ENCODE data around the gene IQSEC3.
A peak's percentile ranks its signal among the peaks of the same experiment; 100 is the strongest.
"Not testable (repeated sequence)": the region's sequence is repeated elsewhere in the genome, so short reads cannot be mapped to it uniquely, and the experiment has no call there.

IQSEC3 gene

DNA sequence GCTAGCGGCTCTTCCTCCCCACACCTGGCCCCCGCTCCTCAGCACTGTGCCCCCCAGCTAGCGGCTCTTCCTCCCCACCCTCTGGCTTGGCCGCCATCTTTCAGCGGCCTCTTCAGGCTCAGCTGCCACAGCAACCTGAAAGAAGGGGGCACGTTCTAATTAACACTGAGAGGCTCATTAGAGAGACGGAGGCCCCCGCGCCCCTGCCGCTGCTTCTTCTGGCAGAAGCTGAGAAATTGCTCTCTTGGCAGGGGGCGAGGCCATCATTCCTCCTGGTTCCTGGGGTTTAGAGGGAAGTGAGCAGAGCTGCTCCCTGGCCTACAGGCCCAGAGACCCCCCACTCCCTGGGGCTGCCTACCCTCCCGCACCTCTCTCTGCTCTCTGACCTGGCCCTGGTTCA lies 64.4 kb downstream of the IQSEC3 start:
- DNase-seq, result peak in 1 of 10 donors; percentile 31
- intact Hi-C loops (cut with DNase I), result no loop called here

DNA sequence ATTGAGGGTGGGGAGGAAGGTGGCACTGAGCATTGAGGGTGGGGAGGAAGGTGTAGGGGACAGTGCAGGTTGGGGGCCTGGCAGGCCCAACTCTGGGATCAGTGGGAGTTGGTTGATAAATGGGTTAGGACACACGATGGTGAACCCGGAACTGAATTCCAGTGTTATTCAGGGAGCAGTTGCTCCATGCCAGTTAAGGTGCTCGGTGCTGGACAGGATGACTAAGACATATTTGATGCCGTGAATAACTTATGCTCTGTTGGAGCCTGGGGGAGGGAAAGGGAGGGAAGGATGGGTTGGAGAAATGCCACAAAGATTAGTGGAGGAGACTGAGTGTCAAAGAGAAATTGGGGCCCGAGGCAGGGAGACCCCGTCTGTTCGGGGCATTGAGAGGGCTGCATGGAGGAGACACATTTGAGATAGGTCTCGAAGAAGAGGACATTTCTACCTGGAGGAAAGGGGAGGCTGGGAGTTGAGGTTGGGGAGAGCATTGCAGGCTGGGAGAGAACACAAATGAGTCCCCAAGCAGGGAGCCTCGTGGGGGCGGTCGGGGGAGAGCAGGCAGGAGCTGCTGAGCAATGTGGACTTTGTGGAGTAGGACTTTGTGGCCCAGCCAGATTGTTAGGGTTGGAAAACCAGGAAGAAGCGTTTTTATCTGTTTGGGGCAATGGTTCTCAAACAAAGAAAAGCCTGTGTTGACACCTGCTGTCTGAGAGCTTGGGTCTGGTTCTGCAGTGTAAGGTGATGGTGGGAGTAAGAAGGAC lies 65.3 kb downstream of the IQSEC3 start:
- intact Hi-C loops (cut with DNase I), result no loop called here
- peak in 2 of 10 donors; percentile 67 for DNase-seq

DNA sequence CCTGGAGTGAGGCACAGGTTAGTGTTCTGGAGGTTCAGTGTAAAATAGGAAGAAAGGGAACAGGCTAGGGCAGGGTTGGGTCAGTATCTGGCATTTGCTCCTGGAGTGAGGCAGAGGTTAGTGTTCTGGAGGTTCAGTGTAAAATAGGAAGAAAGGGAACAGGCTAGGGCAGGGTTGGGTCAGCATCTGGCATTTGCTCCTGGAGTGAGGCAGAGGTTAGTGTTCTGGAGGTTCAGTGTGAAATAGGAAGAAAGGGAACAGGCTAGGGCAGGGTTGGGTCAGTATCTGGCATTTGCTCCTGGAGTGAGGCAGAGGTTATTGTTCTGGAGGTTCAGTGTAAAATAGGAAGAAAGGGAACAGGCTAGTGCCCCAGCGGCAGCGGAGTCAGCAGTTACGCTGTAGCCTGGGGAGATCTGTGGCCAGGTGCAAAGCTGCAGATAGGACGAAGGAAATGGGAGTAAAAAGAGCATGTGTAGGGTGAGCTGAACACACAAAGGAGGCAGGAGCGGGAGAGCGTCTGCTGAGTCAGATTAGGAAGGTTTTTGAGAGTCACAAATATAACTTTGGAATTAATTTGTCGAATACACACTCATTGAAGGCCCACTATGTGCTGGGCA lies 67.2 kb downstream of the IQSEC3 start:
- intact Hi-C loops (cut with DNase I); DNase-seq: not testable (repeated sequence)

DNA sequence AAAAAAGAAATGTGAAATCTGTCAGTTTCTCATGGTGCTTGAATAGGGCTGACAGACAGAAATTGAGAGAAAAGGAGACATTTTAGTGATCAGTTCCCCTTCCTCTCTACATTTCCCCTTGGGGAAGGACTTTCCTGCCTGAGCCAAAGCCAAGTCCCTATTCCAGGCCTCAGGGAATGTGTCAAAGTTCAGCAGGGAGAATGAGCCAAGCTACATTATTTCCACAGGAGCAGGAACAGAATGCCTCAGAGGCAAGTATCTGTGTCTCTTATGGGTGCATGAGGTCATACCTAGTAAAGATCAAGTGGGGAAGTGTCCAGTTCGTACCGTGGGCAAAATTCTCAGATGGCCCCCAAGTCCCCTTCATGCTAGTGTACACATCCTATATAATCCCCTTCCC lies 68.6 kb downstream of the IQSEC3 start:
- DNase-seq, result no peak
- intact Hi-C loops (cut with DNase I), result no loop called here

DNA sequence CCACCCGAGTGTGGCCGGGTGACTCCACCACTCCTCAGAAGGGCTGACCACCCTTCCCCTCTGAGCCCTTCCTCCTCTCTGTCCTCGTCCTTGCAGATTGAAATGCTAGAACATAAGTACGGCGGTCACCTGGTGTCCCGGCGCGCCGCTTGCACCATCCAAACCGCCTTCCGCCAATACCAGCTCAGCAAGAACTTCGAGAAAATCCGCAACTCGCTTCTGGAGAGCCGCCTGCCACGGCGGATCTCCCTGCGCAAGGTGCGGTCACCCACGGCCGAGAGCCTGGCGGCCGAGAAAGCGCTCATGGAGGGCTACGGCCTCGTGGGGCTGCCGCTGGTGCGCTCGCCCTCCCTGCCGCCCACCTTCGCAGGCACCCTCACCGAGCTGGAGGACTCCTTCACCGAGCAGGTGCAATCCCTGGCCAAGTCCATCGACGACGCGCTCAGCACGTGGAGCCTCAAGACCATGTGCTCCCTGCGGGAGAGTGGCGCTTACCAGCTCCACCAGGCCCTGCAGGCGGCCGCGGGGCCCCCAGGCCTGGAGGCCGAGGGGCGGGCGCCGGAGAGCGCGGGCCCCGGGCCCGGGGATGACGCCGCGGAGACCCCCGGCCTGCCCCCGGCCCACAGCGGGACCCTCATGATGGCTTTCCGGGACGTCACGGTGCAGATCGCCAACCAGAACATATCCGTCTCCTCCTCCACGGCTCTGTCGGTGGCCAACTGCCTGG lies 71.8 kb downstream of the IQSEC3 start:
- DNase-seq, result peak in 2 of 10 donors; percentile 58 to 77
- intact Hi-C loops (cut with DNase I), result no loop called here

DNA sequence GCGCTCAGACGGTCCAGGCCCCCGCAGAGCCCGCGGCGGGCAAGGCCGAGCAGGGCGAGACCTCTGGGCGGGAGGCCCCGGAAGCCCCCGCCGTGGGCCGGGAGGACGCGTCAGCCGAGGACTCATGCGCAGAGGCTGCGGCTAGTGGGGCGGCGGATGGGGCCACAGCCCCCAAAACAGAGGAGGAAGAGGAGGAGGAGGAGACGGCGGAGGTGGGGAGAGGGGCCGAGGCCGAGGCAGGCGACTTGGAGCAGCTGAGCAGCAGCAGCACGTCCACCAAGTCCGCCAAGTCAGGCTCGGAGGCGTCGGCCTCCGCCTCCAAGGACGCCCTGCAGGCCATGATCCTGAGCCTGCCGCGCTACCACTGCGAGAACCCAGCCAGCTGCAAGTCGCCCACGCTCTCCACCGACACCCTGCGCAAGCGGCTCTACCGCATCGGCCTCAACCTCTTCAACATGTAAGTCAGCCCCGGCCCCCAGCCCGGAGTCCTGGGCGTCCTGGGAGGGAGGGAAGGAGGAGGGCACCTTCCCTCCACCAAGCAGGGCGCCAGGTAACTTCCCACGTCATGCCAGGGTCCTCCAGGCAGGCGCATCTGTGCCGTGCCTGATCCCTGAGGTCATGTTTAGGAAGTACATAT lies 72.4 kb downstream of the IQSEC3 start:
- intact Hi-C loops (cut with DNase I), result no loop called here
- peak in 2 of 10 donors; percentile 68 to 77 for DNase-seq

DNA sequence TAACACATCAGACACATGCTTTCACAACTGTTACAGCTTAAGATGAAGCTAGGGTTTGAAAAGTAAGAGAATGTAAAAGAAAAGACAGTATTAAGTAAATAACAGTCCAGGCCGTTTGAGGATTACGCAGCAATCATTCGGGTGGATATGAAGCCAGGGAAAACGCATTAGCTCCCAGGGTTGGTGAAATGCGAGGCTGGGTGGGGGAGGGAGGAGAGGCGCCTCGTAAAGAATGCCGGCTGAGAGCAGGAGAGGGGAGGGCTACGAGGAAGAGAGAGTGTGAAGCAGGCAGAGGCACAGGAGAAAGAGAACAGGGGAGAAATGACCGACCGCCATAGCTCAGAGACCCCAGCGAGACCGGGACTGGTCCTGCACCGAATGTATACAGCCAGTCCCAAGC lies 73.0 kb downstream of the IQSEC3 start:
- intact Hi-C loops (cut with DNase I), result no loop called here
- DNase-seq, result peak in 2 of 10 donors; percentile 19 to 77

DNA sequence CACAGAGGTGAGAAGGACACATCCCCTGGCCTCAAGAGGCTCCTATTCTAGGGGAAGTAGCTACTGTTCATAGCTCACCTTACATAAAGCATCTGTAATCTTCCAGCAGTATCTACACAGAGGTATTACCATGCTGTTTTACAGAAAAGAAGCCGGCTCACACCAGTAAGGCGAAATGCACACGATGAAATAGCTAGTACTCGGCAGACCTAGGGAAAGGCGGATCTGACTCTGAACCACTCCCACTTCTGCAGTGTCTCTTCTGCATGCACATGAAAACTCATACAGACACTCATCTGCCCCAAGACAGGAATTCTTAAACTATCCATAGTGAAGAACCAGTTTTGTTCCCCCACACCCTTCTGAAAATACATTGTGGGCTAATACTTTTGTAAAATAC lies 73.6 kb downstream of the IQSEC3 start:
- DNase-seq, result no peak
- intact Hi-C loops (cut with DNase I), result no loop called here

DNA sequence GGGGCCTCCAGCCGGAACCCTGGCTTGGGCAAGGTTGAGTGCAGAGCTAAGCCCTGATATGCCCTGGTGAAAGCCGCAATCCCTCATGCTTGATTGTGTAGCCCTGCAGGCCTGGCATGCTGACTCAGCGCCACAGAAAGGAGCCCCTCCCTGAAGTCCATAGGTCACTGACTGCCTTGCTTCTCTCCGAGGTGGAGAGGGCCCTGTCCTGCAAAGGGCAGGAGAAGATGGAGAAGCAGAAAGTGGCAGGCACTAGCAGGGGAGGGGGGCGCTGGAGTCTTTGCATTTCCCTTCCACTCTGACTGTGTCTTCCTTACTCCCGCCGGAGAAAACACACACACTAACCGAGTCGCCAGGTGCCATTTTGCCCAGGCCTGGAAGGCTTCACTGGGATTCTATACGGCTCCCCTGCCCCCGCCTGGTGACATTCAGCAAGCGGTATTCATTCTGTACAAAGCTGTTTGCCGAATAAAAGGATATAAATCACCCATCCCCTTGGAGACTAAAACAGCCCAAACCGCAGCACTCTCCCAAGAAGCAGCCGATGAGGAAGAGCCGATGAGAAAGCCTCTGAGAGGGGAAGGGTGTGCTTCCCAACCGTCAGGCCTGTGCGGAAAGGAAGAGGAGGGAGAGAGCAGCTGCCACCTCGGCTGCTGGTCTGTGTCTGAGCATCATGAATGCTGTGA lies 77.5 kb downstream of the IQSEC3 start:
- intact Hi-C loops (cut with DNase I), result no loop called here
- peak in 1 of 10 donors; percentile 86 for DNase-seq

DNA sequence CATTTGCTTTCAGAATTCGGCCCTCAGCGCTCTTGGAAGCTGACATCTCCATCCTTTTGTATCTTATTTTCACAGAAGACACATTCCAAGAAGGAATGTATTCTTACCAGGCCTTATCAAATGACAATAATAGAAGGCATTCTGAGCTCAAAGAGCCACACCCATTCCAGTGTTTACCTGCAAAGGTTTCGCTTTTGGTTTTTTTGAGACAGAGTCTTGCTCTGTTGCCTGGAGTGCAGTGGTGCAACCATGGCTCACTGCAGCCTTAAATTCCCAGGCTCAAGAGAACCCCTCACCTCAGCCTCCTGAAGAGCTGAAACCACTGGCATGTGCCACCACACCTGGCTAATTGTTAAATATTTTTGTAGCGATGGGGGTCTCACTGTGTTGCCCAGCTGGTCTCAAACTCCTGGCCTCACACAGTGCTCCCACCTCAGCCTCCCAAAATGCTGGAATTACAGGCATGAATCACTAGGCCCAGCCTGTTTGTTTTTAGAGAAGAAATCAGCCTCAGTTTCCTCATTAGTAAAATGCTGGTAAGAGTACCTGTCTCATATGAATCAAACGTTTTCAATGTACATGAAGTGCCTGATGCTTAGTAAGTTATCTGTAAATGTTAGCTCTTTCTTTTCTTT lies 78.2 kb downstream of the IQSEC3 start:
- intact Hi-C loops (cut with DNase I), result no loop called here
- no peak for DNase-seq

DNA sequence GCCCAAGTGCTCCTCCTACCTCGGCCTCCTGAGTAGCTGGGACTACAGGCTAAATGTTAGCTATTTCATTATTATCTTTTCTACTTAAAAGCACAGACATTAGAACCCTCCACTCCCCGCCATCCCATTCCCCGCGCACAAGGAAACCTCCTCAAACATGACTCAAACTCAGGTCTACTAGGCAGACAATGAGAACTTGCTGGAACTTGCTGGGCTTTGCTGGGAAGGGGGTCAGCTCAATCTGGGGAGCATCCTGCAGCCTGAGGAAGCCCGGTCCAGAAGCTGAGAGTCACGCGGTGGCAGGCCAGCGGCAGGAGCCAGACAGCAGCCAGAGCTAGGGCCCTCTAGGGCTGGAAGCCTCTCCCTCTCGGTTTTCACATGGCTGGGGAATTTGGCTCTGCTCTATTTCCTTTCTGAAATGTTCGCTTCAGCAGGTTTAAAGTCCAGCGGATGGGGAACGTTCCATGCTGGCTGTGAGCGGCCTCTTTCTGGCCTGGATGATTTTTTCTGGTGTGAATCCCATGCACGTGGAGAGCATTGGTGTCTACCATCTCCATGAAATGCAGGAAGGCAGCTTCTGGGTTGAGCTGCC lies 78.9 kb downstream of the IQSEC3 start:
- intact Hi-C loops (cut with DNase I), result no loop called here
- no peak for DNase-seq

DNA sequence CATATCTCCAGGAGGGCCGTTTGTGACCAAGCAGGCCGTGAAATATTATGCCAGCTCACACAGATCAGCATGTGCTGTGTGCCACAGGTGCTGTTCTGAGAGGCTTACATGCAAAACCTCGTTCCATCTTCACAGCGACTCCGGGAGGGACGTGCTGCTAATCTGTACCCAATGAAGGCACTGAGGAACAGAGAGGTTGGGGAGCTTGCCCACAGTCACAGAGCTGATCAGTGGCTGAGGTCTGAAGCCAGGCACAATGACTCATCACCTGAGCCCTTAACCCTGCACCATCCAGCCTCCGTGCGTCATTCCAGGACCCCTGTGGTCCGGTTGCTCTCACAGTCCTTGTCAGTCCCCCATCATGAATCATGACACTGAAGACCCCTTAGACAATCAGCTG lies 80.7 kb downstream of the IQSEC3 start:
- intact Hi-C loops (cut with DNase I), result no loop called here
- no peak for DNase-seq

DNA sequence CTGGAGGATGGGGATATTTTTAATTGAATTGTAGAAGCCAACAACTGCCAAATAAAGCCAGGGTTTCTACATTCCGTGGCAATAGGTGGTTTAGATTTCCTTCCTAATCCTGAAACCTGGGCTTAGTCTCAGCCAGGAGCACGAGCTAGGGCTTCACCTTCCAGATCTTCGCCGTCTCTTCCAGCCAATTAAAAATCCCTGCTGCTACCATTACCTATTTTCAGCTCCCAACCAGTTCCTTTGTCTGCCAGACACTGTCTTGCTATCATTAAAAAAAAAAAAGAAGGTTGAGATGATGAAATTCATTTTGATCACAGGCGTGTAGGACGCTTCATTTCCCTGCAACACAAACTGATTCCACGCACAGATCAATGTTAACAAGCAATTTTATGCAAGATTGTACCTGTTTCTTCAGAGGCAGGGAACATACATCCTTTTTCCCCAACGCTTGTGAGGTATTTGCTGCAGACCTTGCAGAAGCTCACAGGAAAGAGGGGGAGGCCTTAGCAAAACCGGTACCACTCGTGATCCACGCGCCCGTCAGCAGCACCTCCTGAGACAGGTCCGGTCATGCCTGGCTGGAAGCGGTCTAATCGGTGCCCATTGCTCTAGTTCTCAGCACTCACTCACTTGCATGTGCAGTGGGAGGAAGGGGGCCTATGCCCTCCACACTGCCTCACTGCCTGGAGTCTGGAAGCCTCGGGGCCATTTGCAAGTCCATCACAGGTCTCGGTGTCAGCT lies 82.3 kb downstream of the IQSEC3 start:
- DNase-seq, result no peak
- intact Hi-C loops (cut with DNase I), result no loop called here

DNA sequence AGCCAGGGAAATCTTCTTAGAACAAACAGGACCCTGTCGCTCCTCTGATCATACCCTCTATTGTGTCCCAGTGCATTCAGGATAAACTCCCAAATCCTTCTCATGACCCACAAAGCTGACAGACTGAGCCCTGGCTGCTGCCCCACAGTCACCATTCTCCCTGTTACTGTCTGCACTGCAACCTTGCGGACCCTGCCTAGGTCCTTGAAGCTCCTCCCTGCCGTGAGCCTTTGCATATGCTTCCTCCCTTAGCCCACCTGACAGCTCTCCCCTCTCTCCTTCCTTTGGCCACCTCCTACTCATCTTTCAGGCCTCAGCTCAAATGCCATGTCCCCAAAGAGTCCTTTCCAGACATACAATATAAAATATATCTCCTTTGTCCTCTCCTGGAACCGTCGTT lies 85.0 kb downstream of the IQSEC3 start:
- intact Hi-C loops (cut with DNase I), result no loop called here
- no peak for DNase-seq

DNA sequence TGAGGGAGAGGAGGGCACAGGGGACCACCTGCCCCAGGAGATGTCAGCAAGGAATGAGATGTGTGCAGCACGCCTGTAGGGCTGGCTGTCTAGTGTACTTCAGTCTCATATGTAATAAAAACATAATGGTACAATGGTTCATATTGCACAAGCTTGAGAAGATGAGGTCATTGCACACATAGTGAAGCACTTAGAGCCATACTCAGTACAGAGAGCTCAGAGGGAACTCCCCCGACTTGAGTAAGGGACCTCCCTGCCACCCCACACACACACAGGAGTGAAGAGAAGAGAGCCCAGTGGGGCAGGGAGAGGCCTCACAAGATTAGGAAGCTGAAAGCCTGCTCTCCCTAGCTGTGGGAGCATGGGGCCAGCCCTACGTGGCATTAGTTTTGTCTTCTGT lies 85.9 kb downstream of the IQSEC3 start:
- DNase-seq, result no peak
- intact Hi-C loops (cut with DNase I), result no loop called here

DNA sequence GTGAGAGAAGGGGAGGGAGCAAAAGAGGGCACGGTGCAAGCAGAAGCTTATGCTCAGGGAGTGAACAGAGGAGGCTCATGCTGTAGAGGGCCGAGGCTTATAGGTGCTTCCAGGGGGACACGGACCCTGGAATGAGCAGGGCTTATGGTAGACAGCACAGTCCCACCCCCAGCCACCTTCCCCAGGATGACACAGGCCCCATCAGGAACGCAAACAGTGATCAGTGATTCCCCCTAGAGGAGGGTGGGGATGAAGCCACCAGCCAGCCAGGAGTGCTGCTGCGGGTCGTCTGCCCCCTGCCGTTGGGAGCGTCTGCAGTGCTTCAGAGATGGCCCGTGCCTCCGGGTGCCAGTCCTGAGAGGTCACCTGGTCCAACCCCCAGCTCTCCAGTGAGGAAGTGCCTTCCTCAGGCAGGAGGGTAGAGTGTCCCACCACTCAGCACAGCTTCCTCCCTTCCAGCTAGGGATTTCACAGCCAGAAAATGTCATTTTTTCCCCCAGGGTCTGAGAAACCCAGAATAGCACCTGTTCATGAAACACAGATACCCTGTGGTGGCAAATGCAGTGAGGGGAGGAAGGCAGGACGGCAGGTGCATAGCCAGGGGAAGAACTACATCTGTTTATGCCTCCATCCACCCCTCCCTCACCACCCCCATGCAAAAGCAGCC lies 86.6 kb downstream of the IQSEC3 start:
- peak in 7 of 10 donors; percentile 41 to 94 (median 56) for DNase-seq
- intact Hi-C loops (cut with DNase I), result no loop called here

DNA sequence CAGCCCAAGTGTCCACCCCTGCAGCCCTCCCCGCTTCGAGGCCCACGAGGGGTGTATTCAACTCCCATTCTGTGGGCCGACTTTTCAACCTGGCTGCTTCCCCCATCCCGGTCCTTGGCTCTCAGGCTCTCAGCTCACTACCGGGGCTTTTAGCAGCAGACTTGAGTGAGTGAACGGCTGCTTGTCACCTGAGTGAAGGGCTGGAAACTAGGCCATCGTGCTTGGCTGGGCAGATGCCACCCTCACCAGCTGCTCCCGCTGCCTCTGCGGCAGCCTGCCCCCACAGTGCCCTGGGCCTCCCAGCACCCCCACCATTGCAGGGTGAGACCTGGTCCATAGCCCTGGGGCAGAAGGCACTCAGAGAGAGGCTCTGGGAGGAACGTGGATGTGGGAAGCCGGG lies 87.5 kb downstream of the IQSEC3 start:
- intact Hi-C loops (cut with DNase I), result no loop called here

DNA sequence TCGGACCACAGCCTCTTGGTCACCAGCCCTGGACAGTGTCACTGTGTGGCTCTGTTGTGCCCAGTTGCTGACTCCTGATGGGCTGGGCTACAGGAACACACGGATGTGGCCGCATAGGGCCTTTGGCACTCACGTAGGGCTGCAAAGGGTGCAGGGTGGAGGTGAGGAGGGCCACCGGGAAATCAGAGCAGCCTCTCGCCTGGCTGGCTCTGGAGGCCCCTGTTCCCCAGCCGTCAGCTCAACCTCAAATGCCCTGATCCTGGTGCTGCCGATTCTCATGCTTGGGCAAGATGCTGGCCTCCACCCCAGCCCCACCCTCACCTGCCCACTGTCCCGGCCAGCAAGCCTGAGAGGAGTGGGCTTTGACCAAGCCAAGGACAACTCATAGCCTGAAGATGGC lies 88.4 kb downstream of the IQSEC3 start:
- intact Hi-C loops (cut with DNase I), result no loop called here
- DNase-seq, result peak in 2 of 10 donors; percentile 58 to 67

More for the DNA sequence above, 87.5 kb downstream of the IQSEC3 start:
- DNase-seq, result peak in 1 of 10 donors; percentile 54
